ENCODE data around the gene POLD4. TPM values are rescaled to one million over a fixed set of nuclear protein-coding genes. Genes with fewer than 3 reads are reported as not detected.

POLD4 gene
- total and polyA plus RNA-seq, 2 donors (not counting 1 experiment from before 2014, with no cell fraction given), result 32.4 to 36.3 TPM

GRCh38 chr11:67393990-67394389 lies 40.6 kb upstream of the POLD4 start:
- Histone ChIP-seq H3K9ac (ENCODE audit: insufficient read depth, low read length) (no peak overlapping the region), H3K4me1 (ENCODE audit: control insufficient read depth, extremely low read depth, insufficient read depth, low read length) (no peaks in the 10 kb centered on the region), H3K36me3 (ENCODE audit: control insufficient read depth, insufficient read depth, low read length) (peaks cover 16% of the 10 kb centered on the region), H3K79me2 (ENCODE audit: control insufficient read depth, insufficient read depth, low read length) (peaks cover 7% of the 10 kb centered on the region), H4K20me1 (ENCODE audit: control insufficient read depth, extremely low read depth, insufficient read depth, low read length) (no peaks in the 10 kb centered on the region), H3K27me3 (ENCODE audit: control insufficient read depth, insufficient read depth, low read length) (no peaks in the 10 kb centered on the region), H2AFZ (ENCODE audit: low read length) (no peak overlapping the region), H3K4me2 (ENCODE audit: extremely low read depth, insufficient read depth, low read length) (no peak overlapping the region), H3K9me3 (ENCODE audit: control insufficient read depth, insufficient read depth, low read depth, low read length) (no peaks in the 10 kb centered on the region), H3K4me3 (replicated peaks in 1 of 4; ENCODE audit: control extremely low read depth in 1 of 4, insufficient read depth in 1 of 4, low read depth in 3 of 4, low read length in 4 of 4) (no peak overlapping the region), H3K27ac (ENCODE audit: insufficient read depth, low read length) (no peak overlapping the region)
- TF ChIP-seq, protein P1, sequence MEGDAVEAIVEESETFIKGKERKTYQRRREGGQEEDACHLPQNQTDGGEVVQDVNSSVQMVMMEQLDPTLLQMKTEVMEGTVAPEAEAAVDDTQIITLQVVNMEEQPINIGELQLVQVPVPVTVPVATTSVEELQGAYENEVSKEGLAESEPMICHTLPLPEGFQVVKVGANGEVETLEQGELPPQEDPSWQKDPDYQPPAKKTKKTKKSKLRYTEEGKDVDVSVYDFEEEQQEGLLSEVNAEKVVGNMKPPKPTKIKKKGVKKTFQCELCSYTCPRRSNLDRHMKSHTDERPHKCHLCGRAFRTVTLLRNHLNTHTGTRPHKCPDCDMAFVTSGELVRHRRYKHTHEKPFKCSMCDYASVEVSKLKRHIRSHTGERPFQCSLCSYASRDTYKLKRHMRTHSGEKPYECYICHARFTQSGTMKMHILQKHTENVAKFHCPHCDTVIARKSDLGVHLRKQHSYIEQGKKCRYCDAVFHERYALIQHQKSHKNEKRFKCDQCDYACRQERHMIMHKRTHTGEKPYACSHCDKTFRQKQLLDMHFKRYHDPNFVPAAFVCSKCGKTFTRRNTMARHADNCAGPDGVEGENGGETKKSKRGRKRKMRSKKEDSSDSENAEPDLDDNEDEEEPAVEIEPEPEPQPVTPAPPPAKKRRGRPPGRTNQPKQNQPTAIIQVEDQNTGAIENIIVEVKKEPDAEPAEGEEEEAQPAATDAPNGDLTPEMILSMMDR (conservative IDR thresholded peaks at IDR 0.05 in 1 of 2, IDR thresholded peaks at IDR 0.05 in 1 of 2; ENCODE audit: low read depth in 1 of 2, low read length in 2 of 2), result no peak
- no peak for TF ChIP-seq EZH2 (IDR thresholded peaks at IDR 0.05; ENCODE audit: low read length, missing control alignments)
- no peak for DNase-seq (ENCODE audit: low read depth in 2 of 2)

DNA sequence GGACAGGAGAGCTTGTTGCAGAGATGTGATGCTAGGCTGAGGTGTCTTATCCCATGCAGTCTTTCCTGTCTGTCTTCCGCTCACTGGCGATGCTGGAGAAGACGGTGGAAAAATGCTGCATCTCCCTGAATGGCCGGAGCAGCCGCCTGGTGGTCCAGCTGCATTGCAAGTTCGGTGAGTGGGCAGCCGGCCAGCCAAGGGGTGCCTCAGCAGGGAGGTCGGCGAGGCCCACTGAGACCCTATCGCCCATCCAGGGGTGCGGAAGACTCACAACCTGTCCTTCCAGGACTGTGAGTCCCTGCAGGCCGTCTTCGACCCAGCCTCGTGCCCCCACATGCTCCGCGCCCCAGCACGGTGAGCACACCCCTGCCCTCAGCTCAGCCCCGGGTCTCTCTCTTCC lies 40.1 kb upstream of the POLD4 start:
- H3K4me2 ChIP-seq (ENCODE audit: extremely low read depth, insufficient read depth, low read length), result no peak overlapping the region
- H3K36me3 ChIP-seq (ENCODE audit: control insufficient read depth, insufficient read depth, low read length), result peaks cover 11% of the 10 kb centered on the region
- H3K79me2 ChIP-seq (ENCODE audit: control insufficient read depth, insufficient read depth, low read length), result peaks cover 4% of the 10 kb centered on the region
- H3K4me3 ChIP-seq (replicated peaks in 1 of 4; ENCODE audit: control extremely low read depth in 1 of 4, insufficient read depth in 1 of 4, low read depth in 3 of 4, low read length in 4 of 4), result no peak overlapping the region
- no peaks in the 10 kb centered on the region for H3K9me3 ChIP-seq (ENCODE audit: control insufficient read depth, insufficient read depth, low read depth, low read length)
- H3K4me1 ChIP-seq (ENCODE audit: control insufficient read depth, extremely low read depth, insufficient read depth, low read length), result no peaks in the 10 kb centered on the region
- H3K9ac ChIP-seq (ENCODE audit: insufficient read depth, low read length), result no peak overlapping the region
- H3K27ac ChIP-seq (ENCODE audit: insufficient read depth, low read length), result no peak overlapping the region
- H2AFZ ChIP-seq (ENCODE audit: low read length), result no peak overlapping the region
- no peaks in the 10 kb centered on the region for H3K27me3 ChIP-seq (ENCODE audit: control insufficient read depth, insufficient read depth, low read length)
- no peaks in the 10 kb centered on the region for H4K20me1 ChIP-seq (ENCODE audit: control insufficient read depth, extremely low read depth, insufficient read depth, low read length)
- DNase-seq (ENCODE audit: low read depth in 2 of 2), result no peak
- TF ChIP-seq, protein P1 (conservative IDR thresholded peaks at IDR 0.05 in 1 of 2, IDR thresholded peaks at IDR 0.05 in 1 of 2; ENCODE audit: low read depth in 1 of 2, low read length in 2 of 2), result no peak
- TF ChIP-seq EZH2 (IDR thresholded peaks at IDR 0.05; ENCODE audit: low read length, missing control alignments), result no peak

GRCh38 chr11:67392183-67392715 lies 38.9 kb upstream of the POLD4 start:
- peak overlapping the region; percentile 94 for H3K4me2 ChIP-seq (ENCODE audit: extremely low read depth, insufficient read depth, low read length)
- H4K20me1 ChIP-seq (ENCODE audit: control insufficient read depth, extremely low read depth, insufficient read depth, low read length), result no peaks in the 10 kb centered on the region
- peak overlapping the region; percentile 84 for H2AFZ ChIP-seq (ENCODE audit: low read length)
- TF ChIP-seq, protein P1 (conservative IDR thresholded peaks at IDR 0.05 in 1 of 2, IDR thresholded peaks at IDR 0.05 in 1 of 2; ENCODE audit: low read depth in 1 of 2, low read length in 2 of 2), result no peak
- TF ChIP-seq EZH2 (IDR thresholded peaks at IDR 0.05; ENCODE audit: low read length, missing control alignments), result no peak
- peak overlapping the region; percentile 80 for H3K27ac ChIP-seq (ENCODE audit: insufficient read depth, low read length)
- peak overlapping the region; percentile 66 to 95 (median 91) for H3K4me3 ChIP-seq (replicated peaks in 1 of 4; ENCODE audit: control extremely low read depth in 1 of 4, insufficient read depth in 1 of 4, low read depth in 3 of 4, low read length in 4 of 4)
- H3K27me3 ChIP-seq (ENCODE audit: control insufficient read depth, insufficient read depth, low read length), result no peaks in the 10 kb centered on the region
- no peak for DNase-seq (ENCODE audit: low read depth in 2 of 2)
- peak overlapping the region; percentile 71 for H3K9ac ChIP-seq (ENCODE audit: insufficient read depth, low read length)
- no peaks in the 10 kb centered on the region for H3K4me1 ChIP-seq (ENCODE audit: control insufficient read depth, extremely low read depth, insufficient read depth, low read length)
- H3K36me3 ChIP-seq (ENCODE audit: control insufficient read depth, insufficient read depth, low read length), result peaks cover 2% of the 10 kb centered on the region
- H3K79me2 ChIP-seq (ENCODE audit: control insufficient read depth, insufficient read depth, low read length), result peaks cover 4% of the 10 kb centered on the region
- no peaks in the 10 kb centered on the region for H3K9me3 ChIP-seq (ENCODE audit: control insufficient read depth, insufficient read depth, low read depth, low read length)
